ENCODE results near the gene TM4SF5.

Gene TM4SF5

DNA sequence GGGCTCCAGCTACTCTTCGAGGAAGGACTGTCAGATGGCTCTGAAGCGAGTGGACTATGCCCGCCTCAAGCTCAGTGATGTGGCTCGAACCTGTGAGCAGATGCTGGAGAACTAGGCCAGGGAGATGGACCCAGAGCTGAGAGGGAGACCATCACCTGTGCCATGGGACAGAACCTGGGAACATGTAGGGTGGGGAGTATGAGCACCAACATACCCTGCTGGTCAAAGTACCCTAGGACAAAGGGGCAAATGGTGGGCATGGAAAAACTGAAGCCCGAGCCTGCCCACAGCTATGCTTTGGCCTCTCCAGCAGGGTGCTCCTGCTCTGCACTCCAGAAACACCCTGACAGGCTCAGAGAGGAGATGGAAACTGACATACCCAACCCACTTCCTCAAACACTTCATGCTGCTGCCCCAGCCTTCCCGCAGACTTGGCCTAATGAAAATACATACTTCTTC is 38.6 kb upstream of the TM4SF5 start:
- Mint-ChIP-seq H3K4me1 (peaks cover 6% of the 10 kb centered on the region), H3K27ac (no peak overlapping the region), H3K4me3 (peak overlapping the region in 2 of 3 experiments; percentile 35 to 66), H3K36me3 (ENCODE audit: low read depth) (no peaks in the 10 kb centered on the region), H3K27me3 (ENCODE audit: low read depth) (peaks cover 35% of the 10 kb centered on the region), H3K9me3 (no peaks in the 10 kb centered on the region)
- TF ChIP-seq, protein P1, sequence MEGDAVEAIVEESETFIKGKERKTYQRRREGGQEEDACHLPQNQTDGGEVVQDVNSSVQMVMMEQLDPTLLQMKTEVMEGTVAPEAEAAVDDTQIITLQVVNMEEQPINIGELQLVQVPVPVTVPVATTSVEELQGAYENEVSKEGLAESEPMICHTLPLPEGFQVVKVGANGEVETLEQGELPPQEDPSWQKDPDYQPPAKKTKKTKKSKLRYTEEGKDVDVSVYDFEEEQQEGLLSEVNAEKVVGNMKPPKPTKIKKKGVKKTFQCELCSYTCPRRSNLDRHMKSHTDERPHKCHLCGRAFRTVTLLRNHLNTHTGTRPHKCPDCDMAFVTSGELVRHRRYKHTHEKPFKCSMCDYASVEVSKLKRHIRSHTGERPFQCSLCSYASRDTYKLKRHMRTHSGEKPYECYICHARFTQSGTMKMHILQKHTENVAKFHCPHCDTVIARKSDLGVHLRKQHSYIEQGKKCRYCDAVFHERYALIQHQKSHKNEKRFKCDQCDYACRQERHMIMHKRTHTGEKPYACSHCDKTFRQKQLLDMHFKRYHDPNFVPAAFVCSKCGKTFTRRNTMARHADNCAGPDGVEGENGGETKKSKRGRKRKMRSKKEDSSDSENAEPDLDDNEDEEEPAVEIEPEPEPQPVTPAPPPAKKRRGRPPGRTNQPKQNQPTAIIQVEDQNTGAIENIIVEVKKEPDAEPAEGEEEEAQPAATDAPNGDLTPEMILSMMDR (IDR thresholded peaks at IDR 0.05; ENCODE audit: unreplicated experiment in 3 of 3) = no peak

DNA sequence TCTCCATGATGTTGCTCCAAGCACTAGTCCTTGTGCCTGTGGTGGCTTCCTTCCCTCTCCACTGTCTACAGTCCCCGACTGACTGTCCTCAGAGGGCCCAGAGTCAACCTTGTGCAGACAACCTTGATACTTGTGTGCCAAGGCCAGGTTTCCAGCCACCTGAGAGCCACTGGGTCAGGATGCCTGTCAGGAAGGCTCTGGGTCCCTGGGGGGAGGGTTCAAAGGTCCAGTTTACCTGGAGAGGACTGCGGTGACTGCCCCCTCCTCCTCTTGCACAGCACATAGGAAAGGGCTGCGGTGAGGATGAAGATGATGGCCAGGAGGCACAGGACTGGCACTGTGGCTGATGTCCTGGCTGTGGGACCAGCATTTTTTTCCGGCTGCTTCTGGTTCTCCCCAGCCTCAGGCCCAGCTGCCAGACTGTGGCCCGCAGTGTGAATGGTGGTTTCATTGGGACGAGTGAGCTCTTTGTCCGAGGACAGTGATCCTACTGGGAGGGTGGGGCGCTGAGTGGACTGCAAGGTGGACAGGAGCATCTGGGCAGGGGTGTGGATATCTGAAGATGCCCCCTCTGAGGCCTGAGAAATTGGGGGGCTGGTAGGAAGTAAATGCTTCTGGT is 36.7 kb upstream of the TM4SF5 start:
- no peak overlapping the region for H3K27ac Mint-ChIP-seq
- TF ChIP-seq, protein P1 (IDR thresholded peaks at IDR 0.05; ENCODE audit: unreplicated experiment in 3 of 3) = no peak
- H3K27me3 Mint-ChIP-seq (ENCODE audit: low read depth) = peaks cover 50% of the 10 kb centered on the region
- peak overlapping the region in 2 of 3 experiments; percentile 16 to 29 for H3K4me3 Mint-ChIP-seq
- H3K4me1 Mint-ChIP-seq = peaks cover 13% of the 10 kb centered on the region
- no peaks in the 10 kb centered on the region for H3K36me3 Mint-ChIP-seq (ENCODE audit: low read depth)
- H3K9me3 Mint-ChIP-seq = no peaks in the 10 kb centered on the region

DNA sequence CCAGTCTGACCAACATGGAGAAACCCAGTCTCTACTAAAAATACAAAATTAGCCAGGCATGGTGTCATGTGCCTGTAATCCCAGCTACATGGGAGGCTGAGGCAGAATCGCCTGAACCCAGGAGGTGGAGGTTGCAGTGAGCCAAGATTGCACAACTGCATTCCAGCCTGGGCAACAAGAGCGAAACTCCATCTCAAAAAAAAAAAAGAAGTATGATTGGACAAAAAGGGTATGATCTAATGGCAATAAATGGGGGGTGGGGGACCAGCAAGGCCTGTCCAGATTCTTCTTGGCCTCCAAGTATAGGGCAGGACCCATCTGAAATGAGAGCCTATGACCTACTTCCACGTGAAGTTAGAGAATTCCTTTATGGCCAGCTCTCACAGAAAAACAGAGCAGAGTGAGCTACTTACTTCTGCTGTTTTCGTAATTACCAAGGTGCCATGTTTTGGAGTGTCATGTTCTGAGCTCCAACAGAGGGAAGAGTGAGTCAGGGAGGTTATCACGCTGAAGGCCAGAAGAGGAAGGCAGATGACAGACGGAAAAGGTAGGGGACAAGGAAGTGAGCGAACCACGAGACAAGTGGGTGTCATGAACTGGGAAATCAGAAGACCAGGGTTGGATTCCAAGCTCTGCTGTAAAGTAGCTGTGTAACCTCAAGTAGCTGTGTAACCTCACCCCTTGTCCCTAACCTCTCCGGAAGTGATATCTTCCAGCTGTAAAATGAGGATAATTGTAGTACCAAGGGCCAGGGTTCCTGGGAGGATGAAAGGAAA is 35.6 kb upstream of the TM4SF5 start:
- TF ChIP-seq, protein P1 (IDR thresholded peaks at IDR 0.05; ENCODE audit: unreplicated experiment in 3 of 3) = no peak
- H3K36me3 Mint-ChIP-seq (ENCODE audit: low read depth) = no peaks in the 10 kb centered on the region
- H3K27ac Mint-ChIP-seq = no peak overlapping the region
- H3K9me3 Mint-ChIP-seq = no peaks in the 10 kb centered on the region
- H3K27me3 Mint-ChIP-seq (ENCODE audit: low read depth) = peaks cover 61% of the 10 kb centered on the region
- peak overlapping the region in 2 of 3 experiments; percentile 41 to 58 for H3K4me3 Mint-ChIP-seq
- peaks cover 7% of the 10 kb centered on the region for H3K4me1 Mint-ChIP-seq

DNA sequence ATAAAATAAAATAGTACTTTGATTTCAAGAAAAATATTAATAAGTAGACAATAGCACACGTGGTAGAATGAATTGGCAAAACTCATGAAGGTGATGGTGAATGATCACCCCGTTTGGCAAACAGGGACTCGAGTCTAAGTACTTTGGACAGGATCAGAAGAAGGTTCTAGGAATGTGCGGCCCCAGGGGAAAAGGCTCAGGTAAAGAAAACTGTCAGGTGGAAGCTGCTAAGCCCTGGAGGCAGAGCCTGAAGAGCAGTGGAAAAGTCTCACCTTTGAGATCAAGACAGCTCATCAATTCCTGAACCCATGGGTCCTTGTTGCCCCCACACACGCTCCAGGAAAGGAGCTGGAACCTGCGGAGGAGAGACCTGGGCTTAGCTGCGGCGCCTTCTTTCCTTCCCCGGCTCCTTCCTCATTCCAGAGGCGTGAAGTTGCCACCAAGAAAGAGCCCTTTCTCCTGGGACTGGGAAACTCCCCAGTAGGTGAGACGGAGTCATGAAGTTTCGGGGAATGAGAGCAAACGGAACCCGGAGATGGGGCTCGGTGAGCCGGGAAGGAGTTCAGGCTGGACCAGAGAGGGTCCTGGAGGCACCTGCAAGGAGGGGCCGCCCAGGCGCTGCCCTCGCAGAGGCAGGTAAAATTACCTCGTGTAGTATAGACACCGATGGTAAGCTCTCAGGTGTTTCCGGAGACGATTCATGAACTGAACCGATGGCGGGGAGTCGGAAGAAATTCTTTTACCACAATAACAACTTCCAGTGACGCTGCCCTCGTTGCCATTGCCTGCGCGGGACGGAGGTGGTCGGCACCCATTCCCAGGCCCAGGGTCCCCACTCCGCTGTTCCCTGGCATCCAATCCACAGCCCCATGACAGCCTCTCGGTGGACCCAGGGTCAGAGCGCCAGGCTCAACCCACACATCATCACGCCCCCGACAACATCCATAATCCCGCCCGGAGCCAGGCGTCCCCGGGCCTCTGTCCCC is 33.3 kb upstream of the TM4SF5 start:
- Mint-ChIP-seq H3K4me1 (peaks cover 7% of the 10 kb centered on the region), H3K4me3 (peak overlapping the region; percentile 81 to 84 (median 82)), H3K9me3 (no peaks in the 10 kb centered on the region), H3K27me3 (ENCODE audit: low read depth) (peaks cover 85% of the 10 kb centered on the region), H3K36me3 (ENCODE audit: low read depth) (no peaks in the 10 kb centered on the region), H3K27ac (peak overlapping the region in 1 of 3 experiments; percentile 28)
- TF ChIP-seq, protein P1 (IDR thresholded peaks at IDR 0.05; ENCODE audit: unreplicated experiment in 3 of 3) = no peak

DNA sequence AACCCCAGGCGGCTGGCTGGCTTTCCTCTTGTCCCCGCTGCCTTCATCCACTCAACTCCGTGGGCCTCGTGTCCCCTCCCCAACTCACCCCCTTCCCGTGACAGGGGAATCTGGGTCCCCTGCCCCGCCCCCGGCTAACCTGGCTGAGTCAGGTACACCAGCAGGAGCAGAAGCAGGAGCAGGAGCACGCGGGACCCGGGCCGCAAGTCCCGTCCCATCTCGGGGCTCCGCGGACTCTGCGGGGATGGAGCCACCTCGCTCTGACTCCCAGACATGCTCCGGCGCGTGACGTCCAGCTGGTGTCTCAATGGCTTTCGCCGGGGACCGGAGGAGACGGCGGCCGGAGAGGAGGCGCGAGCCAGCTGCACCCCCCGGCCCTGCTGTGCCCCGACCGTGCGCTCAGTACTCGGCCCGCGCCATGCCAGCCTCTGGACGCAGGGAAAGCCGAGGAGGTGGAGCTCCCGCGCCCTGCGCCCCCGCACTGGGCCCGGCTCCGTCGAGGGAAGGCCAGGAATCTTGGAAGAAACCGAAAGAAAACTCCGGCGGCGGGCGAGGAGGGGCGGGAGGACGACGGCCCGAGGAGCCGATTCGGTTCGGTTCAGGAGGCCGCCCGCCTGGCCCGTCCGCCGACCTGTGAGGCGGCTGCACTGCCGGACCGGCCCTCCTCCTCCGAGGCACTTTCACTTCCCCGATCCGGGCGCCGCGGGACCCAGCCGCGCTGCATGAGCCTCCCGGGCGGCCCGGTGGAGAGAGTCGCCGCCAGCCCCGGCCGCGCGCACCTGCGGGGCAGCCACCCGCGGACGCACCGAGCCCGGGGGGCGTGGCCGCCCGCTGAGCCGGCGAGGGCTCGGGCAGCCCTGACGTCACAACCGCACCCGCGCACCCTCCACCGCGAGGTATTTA is 32.3 kb upstream of the TM4SF5 start, which contains the start of the genes CXCL16 and ZMYND15:
Gene CXCL16, minus strand, starts transcription at position 807 of the 903 bp plus-strand sequence. Its CDS starts 589 bp downstream, at position 218.
Gene ZMYND15, plus strand, starts transcription at position 712 of the 903 bp plus-strand sequence. CDS start 716 bp downstream, outside the sequence.
- Mint-ChIP-seq H3K27ac (peak within 1 kb of the TSS in 1 of 3 experiments; percentile 28), H3K4me3 (peak within 1 kb of the TSS; percentile 82 to 87 (median 84)), H3K9me3 (no peaks in the 10 kb centered on the region), H3K4me1 (peaks cover 7% of the 10 kb centered on the region), H3K36me3 (ENCODE audit: low read depth) (no peaks in the 10 kb centered on the region), H3K27me3 (ENCODE audit: low read depth) (peaks cover 91% of the 10 kb centered on the region)
- TF ChIP-seq, protein P1 (IDR thresholded peaks at IDR 0.05; ENCODE audit: unreplicated experiment in 3 of 3) = no peak
